ENCODE results near the gene AKNAD1.
"Not testable (repeated sequence)": the region's sequence is repeated elsewhere in the genome, so short reads cannot be mapped to it uniquely, and the experiment has no call there.

The AKNAD1 gene

GRCh38 chr1:108828074-108828961, 28.6 kb downstream of the AKNAD1 start:
- DNase-seq = peak; percentile 68

GRCh38 chr1:108826081-108826635, 30.7 kb downstream of the AKNAD1 start:
- DNase-seq = no peak

- no peak for DNase-seq
Observed at GRCh38 chr1:108824051-108824450, 32.8 kb downstream of the AKNAD1 start.

GRCh38 chr1:108823632-108824031, 33.3 kb downstream of the AKNAD1 start:
- DNase-seq = no peak

GRCh38 chr1:108819878-108820277, 37.0 kb downstream of the AKNAD1 start:
- DNase-seq = no peak

- no peak for DNase-seq
Observed at GRCh38 chr1:108817811-108818210, 39.1 kb downstream of the AKNAD1 start.

- DNase-seq = no peak
Observed at GRCh38 chr1:108817016-108817415, 39.9 kb downstream of the AKNAD1 start.

GRCh38 chr1:108816049-108816893, 40.6 kb downstream of the AKNAD1 start:
- no peak for DNase-seq

GRCh38 chr1:108815566-108815965, 41.3 kb downstream of the AKNAD1 start:
- DNase-seq = no peak

- no peak for DNase-seq
Observed at GRCh38 chr1:108814343-108815125, 42.4 kb downstream of the AKNAD1 start.

GRCh38 chr1:108813326-108813725, 43.6 kb downstream of the AKNAD1 start:
- DNase-seq = no peak

GRCh38 chr1:108811611-108812010, 45.3 kb downstream of the AKNAD1 start:
- no peak for DNase-seq

GRCh38 chr1:108808438-108808837, 48.5 kb downstream of the AKNAD1 start:
- no peak for DNase-seq

- no peak for DNase-seq
Observed at GRCh38 chr1:108803548-108803947, 53.3 kb downstream of the AKNAD1 start.

GRCh38 chr1:108801101-108801500, 55.8 kb downstream of the AKNAD1 start:
- DNase-seq = no peak

- DNase-seq = no peak
Observed at GRCh38 chr1:108799001-108799400, 57.9 kb downstream of the AKNAD1 start.

- no peak for DNase-seq
Observed at GRCh38 chr1:108792420-108792819, 64.5 kb downstream of the AKNAD1 start.

- no peak for DNase-seq
Observed at GRCh38 chr1:108791790-108792189, 65.1 kb downstream of the AKNAD1 start.

GRCh38 chr1:108785880-108786279, 71.0 kb downstream of the AKNAD1 start:
- no peak for DNase-seq

GRCh38 chr1:108785264-108785663, 71.6 kb downstream of the AKNAD1 start:
- DNase-seq = no peak

GRCh38 chr1:108781575-108781944, 75.3 kb downstream of the AKNAD1 start:
- not testable (repeated sequence) for DNase-seq

GRCh38 chr1:108780937-108781574, 75.8 kb downstream of the AKNAD1 start:
- no peak for DNase-seq
